HepG2 (cell line): ENCODE results near the gene CARS1. TPM values are rescaled to one million over a fixed set of nuclear protein-coding genes. Genes with fewer than 3 reads are reported as not detected.
A peak's percentile ranks its signal among the peaks of the same experiment; 100 is the strongest.

ENCODE experiments used
- ATAD3A ChIP-seq: sonication (generic); formaldehyde crosslinking; IDR thresholded peaks from 2 replicates; pipeline ENCODE4 v1.4.0; 2020; ENCODE audit warnings: missing genetic modification reagents
- CERS6 ChIP-seq: sonication (generic); formaldehyde crosslinking; IDR thresholded peaks from 2 replicates; pipeline ENCODE4 v1.5.0; 2020; ENCODE audit warnings: missing genetic modification reagents
- CREB1 ChIP-seq, 2 experiments: fragments of 450-650 bp in 1 of 2; IDR thresholded peaks; 2 replicates each; pipeline ENCODE4 v1.6.1; 2016 to 2017; ENCODE audit warnings: control low read depth in 1 of 2, mild to moderate bottlenecking in 1 of 2, missing compliant biosample characterization in 1 of 2, missing genetic modification characterization in 1 of 2
- HNRNPLL ChIP-seq: fragments of 200-400 bp; formaldehyde crosslinking; IDR thresholded peaks from 2 replicates; pipeline ENCODE4 v1.6.1; 2017; ENCODE audit warnings: mild to moderate bottlenecking, low read depth, low read length; ENCODE audit not compliant: poor library complexity, severe bottlenecking
- IKZF1 ChIP-seq: fragments of 450-650 bp; IDR thresholded peaks from 2 replicates; pipeline ENCODE4 v1.7.1; 2016
- MED1 ChIP-seq: sonication (generic); formaldehyde crosslinking; IDR thresholded peaks from 2 replicates; pipeline ENCODE4 v1.4.0; 2020; ENCODE audit warnings: missing genetic modification reagents
- MIER3 ChIP-seq: IDR thresholded peaks from 2 replicates; pipeline ENCODE4 v1.6.1; 2016; ENCODE audit warnings: missing compliant biosample characterization, borderline replicate concordance
- MTF2 ChIP-seq: sonication (generic); formaldehyde crosslinking; IDR thresholded peaks from 2 replicates; pipeline ENCODE4 v1.5.0; 2020; ENCODE audit warnings: missing genetic modification reagents, borderline replicate concordance
- NR0B2 ChIP-seq: sonication (generic); formaldehyde crosslinking; IDR thresholded peaks from 2 replicates; pipeline ENCODE4 v1.4.0; 2020; ENCODE audit warnings: mild to moderate bottlenecking, missing genetic modification reagents
- PCBP2 ChIP-seq: fragments of 200-400 bp; formaldehyde crosslinking; optimal IDR thresholded peaks from 2 replicates; pipeline ENCODE3; 2018; ENCODE audit warnings: low read length, low read depth; ENCODE audit not compliant: poor library complexity, severe bottlenecking
- RARG ChIP-seq: sonication (generic); formaldehyde crosslinking; IDR thresholded peaks from 2 replicates; pipeline ENCODE4 v1.4.0; 2020; ENCODE audit warnings: low read depth, mild to moderate bottlenecking, missing genetic modification reagents
- REPIN1 ChIP-seq: sonication (generic); formaldehyde crosslinking; IDR thresholded peaks from 2 replicates; pipeline ENCODE4 v1.8.0; 2022; ENCODE audit warnings: missing genetic modification reagents, low read depth, mild to moderate bottlenecking, borderline replicate concordance
- SATB2 ChIP-seq: sonication (generic); formaldehyde crosslinking; IDR thresholded peaks from 2 replicates; pipeline ENCODE4 v1.5.0; 2020; ENCODE audit warnings: missing genetic modification reagents
- SP5 ChIP-seq: IDR thresholded peaks from 2 replicates; pipeline ENCODE4 v1.6.1; 2016; ENCODE audit warnings: low read depth, borderline replicate concordance
- ZBTB21 ChIP-seq: sonication (generic); formaldehyde crosslinking; IDR thresholded peaks from 2 replicates; pipeline ENCODE4 v1.4.0; 2020; ENCODE audit warnings: missing genetic modification reagents
- ZBTB46 ChIP-seq: sonication (generic); formaldehyde crosslinking; IDR thresholded peaks from 2 replicates; pipeline ENCODE4 v1.4.0; 2020; ENCODE audit warnings: mild to moderate bottlenecking, missing genetic modification reagents, borderline replicate concordance
- ZKSCAN8 ChIP-seq: IDR thresholded peaks from 2 replicates; pipeline ENCODE4 v1.6.1; 2016; ENCODE audit warnings: borderline replicate concordance, missing genetic modification reagents, missing compliant biosample characterization
- ZMAT3 ChIP-seq: sonication (generic); formaldehyde crosslinking; conservative IDR thresholded peaks from 2 replicates; pipeline ENCODE4 v1.7.0; 2021; ENCODE audit warnings: missing genetic modification reagents
- ZNF124 ChIP-seq: sonication (generic); formaldehyde crosslinking; IDR thresholded peaks from 2 replicates; pipeline ENCODE4 v1.4.0; 2020; ENCODE audit warnings: missing genetic modification reagents
- ZNF24 ChIP-seq: fragments of 450-650 bp; IDR thresholded peaks from 2 replicates; pipeline ENCODE4 v1.6.1; 2017; ENCODE audit warnings: antibody characterized with exemption, mild to moderate bottlenecking
- ZNF362 ChIP-seq: sonication (generic); formaldehyde crosslinking; IDR thresholded peaks from 2 replicates; pipeline ENCODE4 v1.4.0; 2020; ENCODE audit warnings: missing genetic modification reagents, mild to moderate bottlenecking, borderline replicate concordance
- polyA plus RNA-seq, 8 experiments: library from polyadenylated mRNA; depleted of rRNA in 3 of 8; stranded (reverse) in 7 of 8; unstranded in 1 of 8; fragments of >200 nt; fragmentation: Illumina TruSeq in 4 of 8; extraction: Trizol in 4 of 8; gene quantifications; 2 replicates each; pipeline versions ENCODE4 v1.2.1 to v1.2.3, GENCODE V29; 2011 to 2016; ENCODE audit warnings: low read depth in 4 of 8, missing spikeins in 1 of 8, mixed read lengths in 1 of 8; ENCODE audit not compliant: insufficient read depth in 1 of 8
- total RNA-seq, 5 experiments: library from RNA; depleted of rRNA; stranded (reverse); fragments of >200 nt; fragmentation: Illumina TruSeq; extraction: Trizol; gene quantifications; 2 replicates each; pipeline ENCODE4 v1.2.3, GENCODE V29; 2016; ENCODE audit warnings: low read depth in 1 of 5
- TF ChIP-seq, protein P1 (sequence below): sonication (generic); formaldehyde crosslinking; conservative IDR thresholded peaks from 2 replicates; pipeline ENCODE4 v1.4.0; 2020; ENCODE audit warnings: missing genetic modification reagents

Gene CARS1
- total and polyA plus RNA-seq, 2 of the 13 experiments (the other 11 are each of a cell fraction or from before 2014, with no cell fraction given) = 33.8 to 47.0 TPM

DNA sequence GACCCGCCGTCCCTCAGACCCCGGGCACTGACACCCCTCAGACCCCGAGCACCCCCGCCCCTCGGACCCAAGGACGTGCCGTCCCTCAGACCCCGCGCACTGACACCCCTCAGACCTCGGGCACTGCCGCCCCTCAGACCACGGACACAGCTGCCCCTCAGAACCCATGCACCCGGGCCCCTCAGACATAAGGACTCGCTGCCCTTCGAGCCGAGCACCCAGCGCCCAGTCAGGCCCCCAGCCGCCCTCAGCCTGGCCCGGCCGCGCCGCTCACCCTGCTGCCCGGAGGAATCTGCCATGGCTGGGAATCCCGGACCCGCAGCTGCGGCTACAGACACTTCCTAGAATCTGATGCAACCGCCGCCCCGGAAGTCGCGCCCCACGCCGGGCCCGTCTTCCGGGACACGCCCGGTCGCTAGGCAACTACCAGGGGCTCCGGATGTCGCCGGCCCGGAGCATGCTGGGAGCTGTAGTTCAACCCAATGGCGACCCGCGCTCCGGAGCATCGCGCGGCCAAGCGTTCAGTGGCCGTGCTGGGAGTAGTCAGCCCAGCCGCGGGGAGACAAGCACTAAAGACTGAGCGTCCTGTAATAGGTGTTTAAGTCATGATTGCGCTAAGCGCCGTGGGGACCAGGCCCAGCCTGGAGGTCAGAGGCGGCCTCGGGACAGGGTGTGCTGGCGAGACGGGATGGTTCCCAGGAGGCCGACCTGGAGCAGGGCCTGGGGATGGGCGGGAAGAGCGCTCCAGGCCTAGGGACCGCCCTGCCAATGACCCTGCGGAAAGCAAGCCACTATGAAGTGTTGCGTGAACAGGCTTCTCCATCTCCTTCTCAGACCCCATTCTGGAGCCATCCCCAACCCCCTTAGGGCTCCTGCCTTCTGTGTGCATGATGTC lies at the start of gene CARS1 (continued):
- TF ChIP-seq RARG (CRISPR knock-in tag) (no peak), SP5 (no peak), REPIN1 (peak; percentile 64; the same call in 1 of the 2 replicates), ZMAT3 (0 out of 2 replicates have a peak, but pooled peaks have one; percentile 50), ZNF362 (CRISPR knock-in tag) (no peak), ZKSCAN8 (no peak), HNRNPLL (peak; percentile 60), ZNF24 (no peak), MED1 (CRISPR knock-in tag) (peak; percentile 52; the same call in 1 of the 2 replicates), ZBTB46 (CRISPR knock-in tag) (0 out of 2 replicates have a peak, but pooled peaks have one; percentile 60), MTF2 (CRISPR knock-in tag) (peak; percentile 75; the same call in 1 of the 2 replicates), ATAD3A (CRISPR knock-in tag) (no peak), CREB1 (IDR thresholded peaks at IDR 0.05) (peak; percentile 30; the same call in 1 of the 2 replicates), CREB1 (CRISPR knock-in tag; IDR thresholded peaks at IDR 0.05) (peak; percentile 50; the same call in 1 of the 2 replicates), SATB2 (CRISPR knock-in tag) (no peak), ZNF124 (peak; percentile 49; the same call in 1 of the 2 replicates), PCBP2 (no peak), NR0B2 (CRISPR knock-in tag) (0 out of 2 replicates have a peak, but pooled peaks have one; percentile 22), ZBTB21 (CRISPR knock-in tag) (no peak), IKZF1 (no peak), MIER3 (peak; percentile 52; the same call in 1 of the 2 replicates), CERS6 (no peak)
- TF ChIP-seq, protein P1, sequence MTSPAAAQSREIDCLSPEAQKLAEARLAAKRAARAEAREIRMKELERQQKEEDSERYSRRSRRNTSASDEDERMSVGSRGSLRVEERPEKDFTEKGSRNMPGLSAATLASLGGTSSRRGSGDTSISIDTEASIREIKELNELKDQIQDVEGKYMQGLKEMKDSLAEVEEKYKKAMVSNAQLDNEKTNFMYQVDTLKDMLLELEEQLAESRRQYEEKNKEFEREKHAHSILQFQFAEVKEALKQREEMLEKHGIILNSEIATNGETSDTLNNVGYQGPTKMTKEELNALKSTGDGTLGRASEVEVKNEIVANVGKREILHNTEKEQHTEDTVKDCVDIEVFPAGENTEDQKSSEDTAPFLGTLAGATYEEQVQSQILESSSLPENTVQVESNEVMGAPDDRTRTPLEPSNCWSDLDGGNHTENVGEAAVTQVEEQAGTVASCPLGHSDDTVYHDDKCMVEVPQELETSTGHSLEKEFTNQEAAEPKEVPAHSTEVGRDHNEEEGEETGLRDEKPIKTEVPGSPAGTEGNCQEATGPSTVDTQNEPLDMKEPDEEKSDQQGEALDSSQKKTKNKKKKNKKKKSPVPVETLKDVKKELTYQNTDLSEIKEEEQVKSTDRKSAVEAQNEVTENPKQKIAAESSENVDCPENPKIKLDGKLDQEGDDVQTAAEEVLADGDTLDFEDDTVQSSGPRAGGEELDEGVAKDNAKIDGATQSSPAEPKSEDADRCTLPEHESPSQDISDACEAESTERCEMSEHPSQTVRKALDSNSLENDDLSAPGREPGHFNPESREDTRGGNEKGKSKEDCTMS (CRISPR knock-in tag) = no peak
